SK-MEL-5 (cell line): ENCODE measurements around the gene PDE4B. TPM values are rescaled to one million over a fixed set of nuclear protein-coding genes. Genes with fewer than 3 reads are reported as not detected.
"Not testable (repeated sequence)": the region's sequence is repeated elsewhere in the genome, so short reads cannot be mapped to it uniquely, and the experiment has no call there.

Experiments used
- DNase-seq: peaks from one replicate; pipeline ENCODE4 v3.0.0-alpha.2; 2016; ENCODE audit warnings: low read depth, low spot score
- in situ Hi-C: cut with HindIII; loops from 2 replicates; pipeline ENCODE4 v1.10.0; 2016; ENCODE audit warnings: low sequenced_read_pairs, high pct_unique_total_duplicates, low pct_unique_long_range_greater_than_20kb
- small RNA-seq, 2 experiments: library from RNA; depleted of rRNA; stranded (forward); fragments of <200 nt; gene quantifications; one replicate each; pipeline ENCODE3, GENCODE V24; 2014
- total RNA-seq: library from RNA; depleted of rRNA; stranded (reverse); fragments of >200 nt; shearing (Covaris generic); gene quantifications from 2 replicates; pipeline ENCODE4 v1.2.3, GENCODE V29; 2014

Gene PDE4B
- total RNA-seq, 1 experiment from 2014 or later: 26.1 TPM

DNA sequence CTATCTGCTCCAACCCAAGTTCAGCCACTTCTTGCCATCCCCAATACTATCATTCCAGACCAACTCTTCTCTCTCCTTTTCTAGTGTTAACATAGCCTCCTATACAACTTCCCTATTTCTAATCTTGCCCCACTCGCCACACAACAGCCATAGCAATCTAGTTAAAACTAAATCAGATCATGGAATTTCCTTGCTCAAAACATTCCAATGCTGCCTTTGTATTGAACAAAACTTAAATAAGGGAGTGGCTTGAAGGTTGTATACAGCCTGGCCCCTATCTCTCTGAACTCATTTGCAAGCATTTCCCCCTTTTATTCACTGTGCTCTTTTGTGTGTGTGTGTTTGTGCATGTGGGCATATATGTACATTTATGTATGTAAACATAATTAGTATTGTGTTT lies 623.2 kb downstream of the PDE4B start:
- DNase-seq: no peak
- in situ Hi-C loops: no loop called here

DNA sequence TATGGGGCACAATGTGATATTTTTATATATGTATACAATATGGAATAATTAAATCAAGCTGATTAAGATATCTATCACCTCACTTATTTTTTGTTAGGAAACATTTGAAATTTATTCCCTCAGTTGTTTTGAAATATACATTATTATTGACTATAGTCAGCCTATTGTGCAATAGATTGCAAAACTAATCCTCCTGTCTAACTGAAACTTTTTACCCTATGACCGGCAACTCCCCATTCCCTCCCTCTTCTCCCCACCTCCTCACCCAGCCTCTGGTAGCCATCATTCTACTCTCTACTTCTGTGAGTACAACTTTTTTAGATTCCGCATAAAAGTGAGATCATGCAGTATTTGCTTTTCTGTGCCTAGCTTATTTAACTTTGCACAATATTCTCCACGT lies 623.6 kb downstream of the PDE4B start:
- DNase-seq: no peak
- in situ Hi-C loops: no loop called here

DNA sequence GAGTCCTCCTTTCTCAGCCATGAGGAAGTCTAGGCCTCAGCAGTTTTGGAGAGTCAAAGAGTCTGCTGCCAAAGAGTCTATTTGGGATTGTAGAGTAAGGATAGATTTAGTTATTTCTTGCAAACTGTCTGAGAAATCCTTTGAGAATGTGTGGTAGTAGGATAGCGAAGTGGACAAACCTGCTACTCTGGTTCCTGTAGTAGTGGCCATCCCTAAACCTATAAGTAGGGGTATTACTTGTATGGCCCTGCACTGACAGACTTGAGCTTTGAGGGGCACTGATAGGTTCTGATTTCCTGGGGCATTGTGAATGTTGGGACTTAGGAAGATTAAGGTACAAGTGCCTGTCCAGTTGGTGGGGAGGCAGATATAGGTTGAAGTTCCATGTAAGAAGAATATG lies 625.3 kb downstream of the PDE4B start:
- in situ Hi-C loops: no loop called here
- DNase-seq: no peak

DNA sequence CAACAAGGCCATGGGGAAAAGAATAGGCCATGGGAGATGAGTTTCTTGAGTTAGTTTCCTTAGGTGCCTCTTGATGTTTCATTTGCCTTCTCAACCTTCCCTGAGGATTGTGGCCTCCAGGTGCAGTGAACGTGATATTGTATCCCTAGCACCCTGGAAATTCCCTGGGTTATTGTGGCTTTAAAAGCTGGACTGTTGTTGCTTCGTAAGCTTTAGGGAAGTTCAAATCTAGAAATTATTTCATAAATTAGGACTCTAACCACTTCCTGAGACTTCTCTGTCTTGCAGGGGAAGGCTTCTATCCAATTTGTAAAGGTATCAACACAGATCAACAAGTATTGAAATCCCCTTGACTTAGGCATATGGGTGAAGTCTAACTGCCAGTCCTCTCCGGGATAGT lies 627.5 kb downstream of the PDE4B start:
- DNase-seq, in situ Hi-C loops: not testable (repeated sequence)

DNA sequence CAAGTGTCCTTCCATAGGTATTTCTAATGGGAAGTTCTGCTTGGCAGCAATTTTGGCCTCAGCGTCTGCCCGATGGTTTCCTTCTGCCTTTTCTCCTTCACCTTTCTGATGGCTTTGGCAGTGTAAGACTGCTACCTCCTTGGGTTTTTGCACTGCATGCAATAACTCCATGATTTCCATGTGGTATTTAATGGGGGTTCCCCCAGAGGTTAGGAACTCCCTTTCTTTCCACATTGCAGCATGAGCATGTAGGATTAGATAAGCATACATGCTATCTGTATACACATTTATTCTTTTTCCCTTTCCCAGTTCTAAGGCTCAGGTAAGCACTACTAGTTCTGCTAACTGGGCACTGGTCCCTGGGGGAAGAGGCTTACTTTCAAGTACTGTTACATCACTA lies 628.2 kb downstream of the PDE4B start:
- DNase-seq, in situ Hi-C loops: not testable (repeated sequence)

DNA sequence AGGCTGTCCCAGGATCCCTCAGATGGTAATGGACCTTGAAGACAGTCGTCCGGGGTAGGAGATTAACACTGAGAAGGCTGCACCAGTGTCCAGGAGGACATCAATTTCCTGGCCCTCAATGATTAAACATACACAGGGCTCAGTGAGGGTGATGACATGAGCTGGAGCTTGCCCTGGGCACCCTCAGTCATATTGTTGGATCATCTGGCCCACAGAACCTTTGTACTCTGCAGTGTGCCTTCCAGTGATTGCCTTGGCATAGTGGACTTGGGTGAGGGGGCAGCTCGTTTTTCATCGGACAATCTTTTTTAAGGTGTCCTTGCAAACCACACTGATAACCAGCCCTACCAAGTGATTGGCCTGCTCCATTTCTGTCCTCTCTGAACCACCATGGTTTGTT lies 630.1 kb downstream of the PDE4B start:
- DNase-seq: no peak
- in situ Hi-C loops: no loop called here

Small RNA genes lying within 50 kb of the gene (small RNA-seq; reads per million reads assigned to genes)
- 0 reads per million in 2 experiments for gene RN7SL854P
- 0 reads per million in 2 experiments for gene RNU4-88P
